Aorta (tissue), 5 donors: ENCODE results near the gene DUSP10. TPM values are rescaled to one million over a fixed set of nuclear protein-coding genes. Genes with fewer than 3 reads are reported as not detected.

Source experiments
- ATAC-seq: fragments of 200-7000 bp; cut with Tn5 transposase; one replicate; pipeline ENCODE4 v1.9.1; 2022; ENCODE audit warnings: moderate library complexity; ENCODE audit not compliant: low FRiP score
- DNase-seq, 2 donors: peaks; one replicate each; pipeline ENCODE4 v3.0.0-alpha.2; 2020
- H3K27ac ChIP-seq, 2 donors: one replicate each; pipeline ENCODE4 v1.5.1; 2013; ENCODE audit warnings: low read length in 2 of 2, mild to moderate bottlenecking in 2 of 2, moderate library complexity in 2 of 2, control low read depth in 1 of 2, inconsistent platforms in 1 of 2, low read depth in 1 of 2
- H3K27me3 ChIP-seq, 2 donors: one replicate each; pipeline ENCODE4 v1.6.1; 2013; ENCODE audit warnings: control low read depth in 1 of 2, low read length in 1 of 2, mild to moderate bottlenecking in 1 of 2, moderate library complexity in 1 of 2; ENCODE audit not compliant: insufficient read depth in 2 of 2, control insufficient read depth in 1 of 2
- H3K36me3 ChIP-seq, 2 donors: one replicate each; pipeline ENCODE4 v1.6.1; 2013; ENCODE audit warnings: control low read depth in 1 of 2, low read length in 1 of 2, mild to moderate bottlenecking in 1 of 2; ENCODE audit not compliant: insufficient read depth in 2 of 2, control insufficient read depth in 1 of 2
- H3K4me1 ChIP-seq, 2 donors: one replicate each; pipeline ENCODE4 v1.6.1; 2013; ENCODE audit warnings: low read length in 2 of 2, control low read depth in 1 of 2, mild to moderate bottlenecking in 1 of 2, moderate library complexity in 1 of 2; ENCODE audit not compliant: insufficient read depth in 2 of 2, control insufficient read depth in 1 of 2
- H3K4me3 ChIP-seq, 2 donors: one replicate each; pipeline ENCODE4 v1.5.1; 2013; ENCODE audit warnings: low read length in 2 of 2, control low read depth in 1 of 2, mild to moderate bottlenecking in 1 of 2
- H3K9me3 ChIP-seq: one replicate; pipeline ENCODE4 v1.6.1; 2013; ENCODE audit warnings: mild to moderate bottlenecking, low read length; ENCODE audit not compliant: control insufficient read depth
- WGBS, 2 donors: extraction: QIAGEN DNeasy Blood & Tissue Kit; methylation state at CpG; one replicate each; pipeline ENCODE4 v1.1.7; 2013; 5-methylcytosine and 5-hydroxymethylcytosine counted together
- intact Hi-C, 2 donors: fragments of 100-400 bp; cut with DNase I; formaldehyde crosslinking; loops; one replicate each; pipeline versions ENCODE4 v1.14.2 to v1.15.0; 2022
- polyA plus RNA-seq, 2 donors: library from polyadenylated mRNA; stranded (reverse); fragments of 200-250 nt; gene quantifications; one replicate each; pipeline ENCODE4 v1.2.3, GENCODE V29; 2013
- total RNA-seq, 2 donors: library from RNA; stranded (reverse); fragmentation: NEBNext Ultra II Directional; extraction: Animal tissue kit (Norgen Biotek cat#: 25700); gene quantifications; one replicate each; pipeline ENCODE4 v1.2.1, GENCODE V29; 2021
- donor health status: healthy with polysubstance abuse.
- donor health status: Bipolar disorder and iron deficiency.
- donor health status: DM: no; HTN: no; CAD: no.
- donor health status: DM: no; HTN: no; CAD: no.
- donor health status: DM: yes; HTN: yes; CAD: no.

Gene DUSP10
- total and polyA plus RNA-seq, 4 donors, result 0.33 to 5.4 (median 4.8) TPM

DNA sequence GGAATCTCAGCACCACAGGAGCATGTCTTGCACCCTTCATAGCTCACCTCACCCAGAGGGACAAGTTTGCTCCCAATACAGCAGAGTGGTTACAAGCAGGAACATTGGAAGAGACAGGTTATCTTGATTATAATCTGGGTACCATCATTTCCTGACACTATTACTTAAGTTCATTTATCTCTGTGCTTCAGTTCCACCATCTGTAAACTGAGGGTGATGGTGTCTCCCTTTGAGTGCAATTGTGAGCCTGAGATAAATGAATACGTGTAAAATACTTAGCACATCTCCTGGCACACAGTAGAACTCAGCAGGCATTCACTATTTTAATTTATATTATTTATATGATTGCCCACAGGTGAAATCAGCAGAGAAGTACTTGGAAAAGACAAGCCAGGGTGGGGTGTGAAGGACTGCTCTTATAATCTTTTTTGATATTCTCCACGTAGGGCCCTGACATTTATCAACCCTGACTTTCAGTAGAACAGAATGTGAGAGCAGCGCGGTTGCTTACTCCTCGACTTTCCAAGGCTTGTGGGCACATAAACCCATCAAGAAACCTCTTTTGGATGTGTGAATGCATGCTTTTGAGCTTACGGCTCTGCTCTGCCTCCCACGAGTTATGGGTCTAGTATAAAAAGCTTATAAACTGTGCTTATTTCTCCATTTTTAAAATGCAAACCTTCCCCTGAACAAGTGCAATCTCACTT lies 34.9 kb downstream of the DUSP10 start:
- intact Hi-C loops, result no loop called here
- ATAC-seq (no peak), DNase-seq (no peak)
- no peak overlapping the region for H3K27ac ChIP-seq
- H3K27me3 ChIP-seq, result no peaks in the 10 kb centered on the region
- H3K9me3 ChIP-seq, result peaks cover 1% of the 10 kb centered on the region
- peaks cover 0 to 11% of the 10 kb centered on the region in 2 donors for H3K36me3 ChIP-seq
- no peak overlapping the region for H3K4me3 ChIP-seq
- WGBS, 2 donors, result 92 to 95% methylated on average over 7 of the region's 7 CpGs
- H3K4me1 ChIP-seq, result no peaks in the 10 kb centered on the region

DNA sequence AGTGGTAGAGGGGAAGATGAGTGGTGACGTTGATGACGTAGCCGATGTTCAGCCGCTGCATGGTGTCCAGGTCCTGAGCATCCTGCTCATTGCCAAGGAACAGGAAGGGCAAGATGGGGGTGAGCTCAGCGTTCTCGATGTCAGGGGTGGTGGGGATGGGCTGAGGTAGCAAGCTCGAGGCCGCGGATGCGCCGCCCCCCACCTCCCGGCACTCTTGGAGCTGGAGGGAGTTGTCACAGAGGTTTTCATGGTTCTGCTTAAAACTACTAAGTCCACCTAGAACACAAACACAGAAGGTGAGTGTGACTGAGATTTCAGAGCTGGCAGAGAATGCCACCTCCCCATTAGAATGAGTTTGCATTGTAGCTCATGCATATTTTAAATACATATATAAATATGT lies 35.7 kb downstream of the DUSP10 start:
- peaks cover 1% of the 10 kb centered on the region for H3K9me3 ChIP-seq
- intact Hi-C loops, result no loop called here
- H3K27me3 ChIP-seq, result no peaks in the 10 kb centered on the region
- 93 to 99% methylated on average over 12 of the region's 12 CpGs for WGBS, 2 donors
- ATAC-seq, result no peak
- no peak for DNase-seq
- H3K27ac ChIP-seq, result no peak overlapping the region
- H3K36me3 ChIP-seq, result peaks cover 0 to 11% of the 10 kb centered on the region in 2 donors
- no peaks in the 10 kb centered on the region for H3K4me1 ChIP-seq
- H3K4me3 ChIP-seq, result no peak overlapping the region

DNA sequence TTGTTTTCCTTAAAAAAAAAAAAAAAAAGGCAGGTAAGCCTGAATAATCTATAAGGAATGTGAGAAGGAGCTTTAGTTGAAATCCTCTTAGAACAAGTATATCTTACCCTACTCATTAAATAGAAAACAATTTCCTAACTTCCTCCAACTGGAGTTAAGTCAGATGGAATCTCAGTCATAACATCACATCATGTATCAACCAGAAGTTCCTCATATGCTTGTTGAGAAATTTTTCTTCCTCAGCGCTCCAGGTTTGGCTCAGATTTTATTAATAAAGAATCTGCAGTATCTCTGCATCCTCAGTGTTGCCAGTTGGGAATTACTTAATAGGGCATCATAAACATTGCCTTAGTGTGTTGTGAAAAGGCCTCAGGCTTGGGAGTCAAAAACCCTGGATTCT lies 37.6 kb downstream of the DUSP10 start:
- peaks cover 1% of the 10 kb centered on the region for H3K9me3 ChIP-seq

DNA sequence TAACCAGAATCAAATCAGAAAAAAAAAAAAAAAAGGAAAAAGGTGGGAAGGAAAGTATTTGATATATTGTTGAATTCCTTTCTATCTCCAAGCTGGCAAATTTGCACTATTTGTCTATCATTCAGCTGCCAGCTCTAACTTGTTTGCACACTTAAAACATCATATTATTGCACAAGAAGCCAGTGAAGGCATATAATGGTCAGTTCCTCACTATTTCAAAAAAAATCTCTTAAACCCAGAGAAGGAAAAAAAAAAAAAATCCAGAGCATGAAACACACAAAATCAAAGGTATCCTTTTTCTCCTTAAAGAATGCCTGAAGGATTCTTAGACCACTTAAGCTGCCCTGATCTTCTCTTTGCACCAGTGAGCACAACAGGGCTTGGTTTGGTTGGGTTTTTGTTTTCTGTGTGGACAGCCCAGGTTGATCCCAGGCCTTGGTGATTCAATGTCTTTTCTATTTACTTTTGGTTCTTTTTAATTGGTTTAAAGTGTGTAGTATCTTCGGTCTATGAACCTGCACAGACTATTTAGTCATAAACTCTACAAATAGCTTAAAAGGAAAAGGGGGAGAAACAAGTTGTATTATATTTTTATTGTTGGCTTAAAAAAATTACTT lies 40.2 kb downstream of the DUSP10 start:
- H3K27me3 ChIP-seq, result no peaks in the 10 kb centered on the region

More for the DNA sequence above, 37.6 kb downstream of the DUSP10 start:
- intact Hi-C loops, result no loop called here
- DNase-seq (no peak), ATAC-seq (no peak)
- 94 to 97% methylated on average over 1 of the region's 1 CpG for WGBS, 2 donors
- H3K27ac ChIP-seq, result no peak overlapping the region
- H3K36me3 ChIP-seq, result peaks cover 0 to 11% of the 10 kb centered on the region in 2 donors
- H3K27me3 ChIP-seq, result no peaks in the 10 kb centered on the region
- no peak overlapping the region for H3K4me3 ChIP-seq
- H3K4me1 ChIP-seq, result no peaks in the 10 kb centered on the region

DNA sequence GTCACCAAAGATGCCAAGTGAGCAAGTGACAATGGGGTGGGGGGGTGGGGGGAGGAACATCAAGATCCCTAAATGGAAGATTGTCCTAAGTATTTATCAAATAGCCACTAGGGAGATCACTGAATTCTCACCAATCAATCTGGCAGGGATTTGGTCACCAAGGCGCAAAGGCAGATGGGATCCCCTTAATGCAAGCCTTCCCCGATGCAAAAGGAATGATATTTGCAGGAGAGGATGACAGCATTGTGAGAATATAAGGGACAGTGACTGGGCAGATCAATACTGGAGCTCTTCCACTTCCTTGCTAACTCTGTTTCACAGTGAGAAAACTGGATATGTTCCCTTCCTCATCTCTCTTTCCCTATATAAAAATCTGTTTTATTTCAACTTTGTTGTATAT lies 40.9 kb downstream of the DUSP10 start:
- Histone ChIP-seq H3K4me1 (no peaks in the 10 kb centered on the region), H3K4me3 (no peak overlapping the region), H3K36me3 (peaks cover 0 to 9% of the 10 kb centered on the region in 2 donors), H3K27me3 (no peaks in the 10 kb centered on the region), H3K27ac (no peak overlapping the region), H3K9me3 (peaks cover 1% of the 10 kb centered on the region)
- ATAC-seq (no peak), DNase-seq (no peak)
- intact Hi-C loops, result no loop called here
- 66 to 85% methylated on average over 2 of the region's 2 CpGs for WGBS, 2 donors

More for the DNA sequence above, 40.2 kb downstream of the DUSP10 start:
- Histone ChIP-seq H3K27ac (no peak overlapping the region), H3K36me3 (peaks cover 0 to 11% of the 10 kb centered on the region in 2 donors), H3K9me3 (peaks cover 1% of the 10 kb centered on the region), H3K4me1 (no peaks in the 10 kb centered on the region), H3K4me3 (no peak overlapping the region)
- DNase-seq (no peak), ATAC-seq (no peak)
- intact Hi-C loops, result no loop called here
- WGBS, 2 donors, result 99 to 100% methylated on average over 1 of the region's 1 CpG

DNA sequence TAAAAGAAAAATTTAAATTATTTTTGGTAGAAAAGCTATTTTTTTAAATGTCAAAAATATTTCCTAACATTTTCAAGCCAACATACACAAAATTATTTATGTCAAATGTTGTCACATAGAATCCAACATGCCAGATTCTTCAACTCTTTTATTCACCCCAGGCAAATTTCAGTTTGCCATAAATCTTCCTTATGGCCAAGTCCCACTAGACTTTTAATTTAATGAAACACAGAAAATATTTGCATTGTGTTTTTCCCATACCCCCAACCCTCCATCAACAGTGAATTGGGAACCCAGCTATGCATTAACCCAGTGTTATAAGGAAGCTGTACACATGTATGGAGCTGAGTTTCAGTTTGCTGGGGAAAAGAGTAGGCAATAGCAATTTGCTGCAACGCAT lies 41.4 kb downstream of the DUSP10 start:
- H3K27me3 ChIP-seq, result no peaks in the 10 kb centered on the region
- 59% methylated on average over 1 of the region's 1 CpG for WGBS, 2 donors
- DNase-seq (no peak), ATAC-seq (no peak)
- no peak overlapping the region for H3K27ac ChIP-seq
- peaks cover 1% of the 10 kb centered on the region for H3K9me3 ChIP-seq
- H3K36me3 ChIP-seq, result peaks cover 0 to 7% of the 10 kb centered on the region in 2 donors
- H3K4me1 ChIP-seq, result no peaks in the 10 kb centered on the region
- H3K4me3 ChIP-seq, result no peak overlapping the region
- intact Hi-C loops, result no loop called here

DNA sequence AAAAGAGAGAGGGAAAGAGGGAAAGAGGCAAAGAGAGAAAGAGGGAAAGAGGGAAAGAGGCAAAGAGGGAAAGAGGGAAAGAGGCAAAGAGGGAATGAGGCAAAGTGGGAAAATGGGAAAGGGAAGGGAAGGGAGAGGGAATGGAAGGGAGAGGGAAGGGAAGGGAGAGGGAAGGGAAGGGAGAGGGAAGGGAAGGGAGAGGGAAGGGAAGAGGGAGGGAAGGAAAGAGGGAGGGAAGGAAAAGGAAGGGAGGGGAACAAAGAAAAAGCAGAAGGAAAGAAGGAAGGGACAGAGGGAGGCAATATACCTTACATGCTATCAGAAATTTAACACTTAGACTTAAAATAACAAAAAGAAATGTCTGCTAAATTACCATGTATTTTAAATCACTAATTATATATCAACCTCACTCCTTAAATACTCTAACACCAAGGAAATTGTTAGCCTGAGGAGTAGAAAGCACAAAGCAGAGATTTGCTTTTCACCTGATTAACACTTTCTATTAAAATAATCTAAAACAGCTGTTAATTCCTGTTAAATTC lies 41.8 kb downstream of the DUSP10 start:
- H3K4me3 ChIP-seq, result no peak overlapping the region
- H3K36me3 ChIP-seq, result peaks cover 0 to 5% of the 10 kb centered on the region in 2 donors
- H3K9me3 ChIP-seq, result peaks cover 1% of the 10 kb centered on the region
- H3K27ac ChIP-seq, result no peak overlapping the region
- H3K4me1 ChIP-seq, result no peaks in the 10 kb centered on the region
- DNase-seq, result no peak
- no peak for ATAC-seq
- H3K27me3 ChIP-seq, result no peaks in the 10 kb centered on the region
- intact Hi-C loops, result no loop called here

DNA sequence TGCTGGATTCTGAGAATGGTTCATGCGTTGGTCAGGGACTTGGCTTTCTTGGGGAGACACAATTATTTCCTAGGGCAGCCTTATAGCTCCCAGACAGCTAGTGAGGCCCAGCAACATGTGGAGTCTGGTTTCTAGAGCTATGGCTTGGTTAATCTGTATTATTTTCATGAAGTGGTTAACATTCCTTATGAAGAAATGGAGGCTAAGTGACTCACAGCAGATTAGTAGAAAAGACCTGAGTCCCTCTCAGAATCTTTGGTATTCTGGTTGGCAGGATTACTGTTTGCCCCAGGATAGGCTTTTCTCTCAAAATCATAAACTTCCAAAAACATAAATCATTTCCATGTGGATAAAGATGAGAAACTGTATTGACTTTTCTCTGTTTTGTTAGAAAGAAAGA lies 42.3 kb downstream of the DUSP10 start:
- intact Hi-C loops, result no loop called here

More for the DNA sequence above, 42.3 kb downstream of the DUSP10 start:
- ATAC-seq (no peak), DNase-seq (no peak)
- no peak overlapping the region for H3K27ac ChIP-seq
- no peaks in the 10 kb centered on the region for H3K27me3 ChIP-seq
- WGBS, 2 donors, result 80 to 98% methylated on average over 1 of the region's 1 CpG
- H3K9me3 ChIP-seq, result peaks cover 1% of the 10 kb centered on the region
- no peaks in the 10 kb centered on the region for H3K4me1 ChIP-seq
- H3K36me3 ChIP-seq, result peaks cover 0 to 5% of the 10 kb centered on the region in 2 donors
- H3K4me3 ChIP-seq, result no peak overlapping the region
